K562 (cell line): Measurements from ENCODE around the gene DYNLT4. TPM values are rescaled to one million over a fixed set of nuclear protein-coding genes. Genes with fewer than 3 reads are reported as not detected.

ENCODE experiments used
- BCL6 ChIP-seq: fragments of 250-450 bp; sonication (Bioruptor Pico); IDR thresholded peaks from 2 replicates; pipeline ENCODE4 v1.4.0; 2020
- C11orf30 ChIP-seq: fragments of 450-650 bp; IDR thresholded peaks from 2 replicates; pipeline ENCODE4 v1.6.1; 2016; ENCODE audit warnings: low read depth, mild to moderate bottlenecking
- CAMTA2 ChIP-seq: fragments of 250-450 bp; sonication (Bioruptor Pico); conservative IDR thresholded peaks from 2 replicates; pipeline ENCODE4 v1.5.1; 2022
- CBFA2T2 ChIP-seq: fragments of 450-650 bp; conservative IDR thresholded peaks from 2 replicates; pipeline ENCODE4 v1.6.1; 2017; ENCODE audit warnings: mild to moderate bottlenecking
- CBX1 ChIP-seq: sonication (generic); IDR thresholded peaks from 2 replicates; pipeline ENCODE4 v1.6.1; 2016; ENCODE audit warnings: antibody characterized with exemption, low read depth, mild to moderate bottlenecking
- DNMT1 ChIP-seq: fragments of 450-650 bp; IDR thresholded peaks from 2 replicates; pipeline ENCODE4 v1.6.1; 2016; ENCODE audit warnings: antibody characterized with exemption, mild to moderate bottlenecking
- EHMT2 ChIP-seq: fragments of 450-650 bp; IDR thresholded peaks from 2 replicates; pipeline ENCODE4 v1.6.1; 2018; ENCODE audit warnings: antibody characterized with exemption
- KHSRP ChIP-seq: fragments of 450-650 bp; IDR thresholded peaks from 2 replicates; pipeline ENCODE4 v1.6.1; 2017
- MAFF ChIP-seq: IDR thresholded peaks from 2 replicates; pipeline ENCODE4 v1.6.1; 2012; ENCODE audit warnings: low read length, improper control_type of control experiment
- MTA2 ChIP-seq: fragments of 450-650 bp; IDR thresholded peaks from 2 replicates; pipeline ENCODE4 v1.6.1; 2016; ENCODE audit warnings: low read depth
- POLR2AphosphoS2 ChIP-seq: IDR thresholded peaks from 2 replicates; pipeline ENCODE4 v1.6.1; 2012; ENCODE audit warnings: low read length, improper control_type of control experiment
- RBM22 ChIP-seq: fragments of 200-400 bp; formaldehyde crosslinking; IDR thresholded peaks from 2 replicates; pipeline ENCODE4 v1.6.1; 2018; ENCODE audit warnings: low read length, low read depth; ENCODE audit not compliant: poor library complexity, severe bottlenecking
- RUNX1 ChIP-seq: sonication (generic); IDR thresholded peaks from 2 replicates; pipeline ENCODE4 v1.6.1; 2016; ENCODE audit warnings: antibody characterized with exemption, low read depth
- SNRNP70 ChIP-seq: fragments of 200-400 bp; formaldehyde crosslinking; optimal IDR thresholded peaks from 2 replicates; pipeline ENCODE3; 2017; ENCODE audit warnings: low read depth, low read length
- STAG1 ChIP-seq: sonication (generic); formaldehyde crosslinking; IDR thresholded peaks from 2 replicates; pipeline ENCODE4 v1.5.0; 2020; ENCODE audit warnings: missing genetic modification reagents, borderline replicate concordance
- ZC3H4 ChIP-seq: sonication (generic); formaldehyde crosslinking; IDR thresholded peaks from 2 replicates; pipeline ENCODE4 v1.9.0; 2021; ENCODE audit warnings: missing genetic modification reagents, borderline replicate concordance
- ZNF174 ChIP-seq: fragments of 250-450 bp; sonication (Bioruptor Pico); IDR thresholded peaks from 2 replicates; pipeline ENCODE4 v1.4.0; 2020; ENCODE audit warnings: mild to moderate bottlenecking
- polyA plus RNA-seq, 8 experiments: library from polyadenylated mRNA; depleted of rRNA in 4 of 8; stranded (reverse) in 5 of 8; unstranded in 3 of 8; fragments of >200 nt; fragmentation: Nextera tagmentation in 2 of 8; fragmentation: Illumina TruSeq in 1 of 8; extraction: Ambion mirVana in 2 of 8; extraction: Trizol in 1 of 8; gene quantifications; 2 replicates each; pipeline versions ENCODE4 v1.2.1 to v1.2.3, GENCODE V29; 2011 to 2014; ENCODE audit warnings: inconsistent platforms in 1 of 8, missing spikeins in 1 of 8
- total RNA-seq, 7 experiments: library from RNA; depleted of rRNA in 6 of 7; stranded (reverse); fragments of >200 nt in 6 of 7; fragmentation: Illumina TruSeq in 2 of 7; extraction: Trizol in 2 of 7; gene quantifications; 2 replicates each; pipeline versions ENCODE4 v1.2.1 to v1.2.3, GENCODE V29; 2011 to 2021; ENCODE audit warnings: low replicate concordance in 1 of 7
- TF ChIP-seq, protein P1 (sequence below): sonication (generic); formaldehyde crosslinking; IDR thresholded peaks from 2 replicates; pipeline ENCODE4 v1.5.0; 2020; ENCODE audit warnings: missing genetic modification reagents
- TF ChIP-seq, protein P2 (sequence below), 2 experiments: fragments of 450-650 bp in 1 of 2; sonication (generic) in 1 of 2; formaldehyde crosslinking in 1 of 2; IDR thresholded peaks in 1 of 2; conservative IDR thresholded peaks in 1 of 2; 2 replicates each; pipeline versions ENCODE4 v1.6.1 to v1.8.1; 2016 to 2023; ENCODE audit warnings: mild to moderate bottlenecking in 2 of 2, moderate library complexity in 2 of 2, inconsistent platforms in 1 of 2, missing genetic modification reagents in 1 of 2
- TF ChIP-seq, protein P3 (sequence below): fragments of 250-450 bp; sonication (Bioruptor Pico); IDR thresholded peaks from 2 replicates; pipeline ENCODE4 v1.4.0; 2020
- TF ChIP-seq, protein P4 (sequence below): sonication (generic); formaldehyde crosslinking; IDR thresholded peaks from 2 replicates; pipeline ENCODE4 v1.8.0; 2022; ENCODE audit warnings: mild to moderate bottlenecking, low read depth, missing genetic modification reagents
- TF ChIP-seq, protein P5 (sequence below): sonication (generic); formaldehyde crosslinking; IDR thresholded peaks from 2 replicates; pipeline ENCODE4 v1.9.0; 2022; ENCODE audit warnings: mild to moderate bottlenecking, missing genetic modification reagents
- TF ChIP-seq, protein P6 (sequence below): fragments of 450-650 bp; IDR thresholded peaks from 2 replicates; pipeline ENCODE4 v1.6.1; 2017; ENCODE audit warnings: mild to moderate bottlenecking, moderate library complexity

The DYNLT4 gene
- total and polyA plus RNA-seq, 9 of the 15 experiments (the other 6 are each of a cell fraction or from before 2014, with no cell fraction given), result 0.29 to 0.73 TPM; not detected in 7

DNA sequence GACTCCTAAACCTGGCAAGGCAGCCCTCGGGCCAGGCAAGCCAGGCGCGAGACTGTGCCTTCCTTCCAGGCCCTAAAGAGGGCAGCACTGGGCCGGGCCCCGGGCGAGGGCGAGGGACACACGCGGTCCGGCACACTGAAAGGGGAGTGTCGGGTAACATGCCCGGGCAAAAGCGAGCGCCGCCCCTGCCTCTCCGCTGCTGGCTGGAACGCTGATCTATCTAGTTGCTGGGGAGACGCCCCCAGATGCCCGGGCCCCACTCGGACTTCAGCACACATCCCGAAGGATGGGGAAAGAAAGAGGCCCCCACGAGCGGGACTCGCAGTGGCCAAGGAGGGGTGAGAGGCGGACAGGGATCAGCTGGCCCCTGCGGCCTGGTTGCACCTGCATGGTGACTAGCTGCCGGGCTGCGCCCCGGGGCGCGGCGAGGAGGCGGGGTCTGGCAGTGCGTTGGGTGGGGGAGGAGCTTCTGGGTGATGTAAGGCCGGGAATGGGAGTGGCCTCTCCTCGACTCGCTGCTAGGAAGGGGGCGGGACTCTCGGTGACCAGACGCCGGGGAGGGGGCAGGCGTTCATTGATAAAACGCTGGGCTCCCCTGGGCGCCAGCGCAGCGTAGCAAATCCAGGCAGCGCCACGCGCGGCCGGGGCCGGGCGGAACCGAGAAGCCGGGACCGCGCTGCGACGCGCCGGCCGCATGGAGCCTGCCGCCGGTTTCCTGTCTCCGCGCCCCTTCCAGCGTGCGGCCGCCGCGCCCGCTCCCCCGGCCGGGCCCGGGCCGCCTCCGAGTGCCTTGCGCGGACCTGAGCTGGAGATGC is 7.2 kb downstream of the DYNLT4 start, which contains the start of gene PLK3 (continued):
- TF ChIP-seq RBM22 (no peak), SNRNP70 (no peak), MTA2 (no peak; the same call in 1 of the 2 replicates), RUNX1 (no peak; the same call in 1 of the 2 replicates), ZNF174 (peak; percentile 73; the same call in 1 of the 2 replicates), STAG1 (CRISPR knock-in tag) (peak; percentile 74), CAMTA2 (CRISPR knock-in tag) (no peak), CBFA2T2 (no peak; the same call in 1 of the 2 replicates), MAFF (no peak), CBX1 (no peak; the same call in none of the 2 replicates), C11orf30 (no peak), EHMT2 (no peak), ZC3H4 (CRISPR knock-in tag) (no peak), POLR2AphosphoS2 (no peak), KHSRP (no peak), DNMT1 (no peak), BCL6 (CRISPR knock-in tag) (no peak)
- TF ChIP-seq, protein P1, sequence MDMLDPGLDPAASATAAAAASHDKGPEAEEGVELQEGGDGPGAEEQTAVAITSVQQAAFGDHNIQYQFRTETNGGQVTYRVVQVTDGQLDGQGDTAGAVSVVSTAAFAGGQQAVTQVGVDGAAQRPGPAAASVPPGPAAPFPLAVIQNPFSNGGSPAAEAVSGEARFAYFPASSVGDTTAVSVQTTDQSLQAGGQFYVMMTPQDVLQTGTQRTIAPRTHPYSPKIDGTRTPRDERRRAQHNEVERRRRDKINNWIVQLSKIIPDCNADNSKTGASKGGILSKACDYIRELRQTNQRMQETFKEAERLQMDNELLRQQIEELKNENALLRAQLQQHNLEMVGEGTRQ, result no peak
- TF ChIP-seq, protein P2, sequence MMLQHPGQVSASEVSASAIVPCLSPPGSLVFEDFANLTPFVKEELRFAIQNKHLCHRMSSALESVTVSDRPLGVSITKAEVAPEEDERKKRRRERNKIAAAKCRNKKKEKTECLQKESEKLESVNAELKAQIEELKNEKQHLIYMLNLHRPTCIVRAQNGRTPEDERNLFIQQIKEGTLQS (IDR thresholded peaks at IDR 0.05), result peak; percentile 94
- TF ChIP-seq, protein P2 (CRISPR knock-in tag; conservative IDR thresholded peaks at IDR 0.05), result peak; percentile 73; the same call in 1 of the 2 replicates
- TF ChIP-seq, protein P3, sequence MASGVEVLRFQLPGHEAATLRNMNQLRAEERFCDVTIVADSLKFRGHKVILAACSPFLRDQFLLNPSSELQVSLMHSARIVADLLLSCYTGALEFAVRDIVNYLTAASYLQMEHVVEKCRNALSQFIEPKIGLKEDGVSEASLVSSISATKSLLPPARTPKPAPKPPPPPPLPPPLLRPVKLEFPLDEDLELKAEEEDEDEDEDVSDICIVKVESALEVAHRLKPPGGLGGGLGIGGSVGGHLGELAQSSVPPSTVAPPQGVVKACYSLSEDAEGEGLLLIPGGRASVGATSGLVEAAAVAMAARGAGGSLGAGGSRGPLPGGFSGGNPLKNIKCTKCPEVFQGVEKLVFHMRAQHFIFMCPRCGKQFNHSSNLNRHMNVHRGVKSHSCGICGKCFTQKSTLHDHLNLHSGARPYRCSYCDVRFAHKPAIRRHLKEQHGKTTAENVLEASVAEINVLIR (CRISPR knock-in tag), result 0 out of 2 replicates have a peak, but pooled peaks have one; percentile 27
- TF ChIP-seq, protein P4, sequence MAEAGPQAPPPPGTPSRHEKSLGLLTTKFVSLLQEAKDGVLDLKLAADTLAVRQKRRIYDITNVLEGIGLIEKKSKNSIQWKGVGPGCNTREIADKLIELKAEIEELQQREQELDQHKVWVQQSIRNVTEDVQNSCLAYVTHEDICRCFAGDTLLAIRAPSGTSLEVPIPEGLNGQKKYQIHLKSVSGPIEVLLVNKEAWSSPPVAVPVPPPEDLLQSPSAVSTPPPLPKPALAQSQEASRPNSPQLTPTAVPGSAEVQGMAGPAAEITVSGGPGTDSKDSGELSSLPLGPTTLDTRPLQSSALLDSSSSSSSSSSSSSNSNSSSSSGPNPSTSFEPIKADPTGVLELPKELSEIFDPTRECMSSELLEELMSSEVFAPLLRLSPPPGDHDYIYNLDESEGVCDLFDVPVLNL (CRISPR knock-in tag), result no peak
- TF ChIP-seq, protein P5, sequence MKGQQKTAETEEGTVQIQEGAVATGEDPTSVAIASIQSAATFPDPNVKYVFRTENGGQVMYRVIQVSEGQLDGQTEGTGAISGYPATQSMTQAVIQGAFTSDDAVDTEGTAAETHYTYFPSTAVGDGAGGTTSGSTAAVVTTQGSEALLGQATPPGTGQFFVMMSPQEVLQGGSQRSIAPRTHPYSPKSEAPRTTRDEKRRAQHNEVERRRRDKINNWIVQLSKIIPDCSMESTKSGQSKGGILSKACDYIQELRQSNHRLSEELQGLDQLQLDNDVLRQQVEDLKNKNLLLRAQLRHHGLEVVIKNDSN (CRISPR knock-in tag), result no peak; the same call in 1 of the 2 replicates
- TF ChIP-seq, protein P6, sequence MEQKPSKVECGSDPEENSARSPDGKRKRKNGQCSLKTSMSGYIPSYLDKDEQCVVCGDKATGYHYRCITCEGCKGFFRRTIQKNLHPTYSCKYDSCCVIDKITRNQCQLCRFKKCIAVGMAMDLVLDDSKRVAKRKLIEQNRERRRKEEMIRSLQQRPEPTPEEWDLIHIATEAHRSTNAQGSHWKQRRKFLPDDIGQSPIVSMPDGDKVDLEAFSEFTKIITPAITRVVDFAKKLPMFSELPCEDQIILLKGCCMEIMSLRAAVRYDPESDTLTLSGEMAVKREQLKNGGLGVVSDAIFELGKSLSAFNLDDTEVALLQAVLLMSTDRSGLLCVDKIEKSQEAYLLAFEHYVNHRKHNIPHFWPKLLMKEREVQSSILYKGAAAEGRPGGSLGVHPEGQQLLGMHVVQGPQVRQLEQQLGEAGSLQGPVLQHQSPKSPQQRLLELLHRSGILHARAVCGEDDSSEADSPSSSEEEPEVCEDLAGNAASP, result no peak
